HepG2 (cell line): ENCODE measurements around the gene TBX21.

Source experiments
- CENPX ChIP-seq: sonication (generic); formaldehyde crosslinking; IDR thresholded peaks from 2 replicates; pipeline ENCODE4 v1.9.0; 2021; ENCODE audit warnings: mild to moderate bottlenecking, missing genetic modification reagents, moderate library complexity
- EP300 ChIP-seq, 3 experiments: sonication (generic) in 1 of 3; formaldehyde crosslinking in 1 of 3; IDR thresholded peaks; 2 replicates each; pipeline versions ENCODE4 v1.5.1 to v1.6.1; 2011 to 2020; ENCODE audit warnings: low read depth in 2 of 3, low read length in 2 of 3, borderline replicate concordance in 1 of 3, improper control_type of control experiment in 1 of 3, mild to moderate bottlenecking in 1 of 3, missing genetic modification reagents in 1 of 3, moderate library complexity in 1 of 3
- MATR3 ChIP-seq: sonication (generic); formaldehyde crosslinking; IDR thresholded peaks from 2 replicates; pipeline ENCODE4 v1.4.0; 2020; ENCODE audit warnings: missing genetic modification reagents
- ZC3H13 ChIP-seq: sonication (generic); formaldehyde crosslinking; IDR thresholded peaks from 2 replicates; pipeline ENCODE4 v1.8.1; 2023; ENCODE audit warnings: mild to moderate bottlenecking, missing genetic modification reagents, moderate library complexity

DNA sequence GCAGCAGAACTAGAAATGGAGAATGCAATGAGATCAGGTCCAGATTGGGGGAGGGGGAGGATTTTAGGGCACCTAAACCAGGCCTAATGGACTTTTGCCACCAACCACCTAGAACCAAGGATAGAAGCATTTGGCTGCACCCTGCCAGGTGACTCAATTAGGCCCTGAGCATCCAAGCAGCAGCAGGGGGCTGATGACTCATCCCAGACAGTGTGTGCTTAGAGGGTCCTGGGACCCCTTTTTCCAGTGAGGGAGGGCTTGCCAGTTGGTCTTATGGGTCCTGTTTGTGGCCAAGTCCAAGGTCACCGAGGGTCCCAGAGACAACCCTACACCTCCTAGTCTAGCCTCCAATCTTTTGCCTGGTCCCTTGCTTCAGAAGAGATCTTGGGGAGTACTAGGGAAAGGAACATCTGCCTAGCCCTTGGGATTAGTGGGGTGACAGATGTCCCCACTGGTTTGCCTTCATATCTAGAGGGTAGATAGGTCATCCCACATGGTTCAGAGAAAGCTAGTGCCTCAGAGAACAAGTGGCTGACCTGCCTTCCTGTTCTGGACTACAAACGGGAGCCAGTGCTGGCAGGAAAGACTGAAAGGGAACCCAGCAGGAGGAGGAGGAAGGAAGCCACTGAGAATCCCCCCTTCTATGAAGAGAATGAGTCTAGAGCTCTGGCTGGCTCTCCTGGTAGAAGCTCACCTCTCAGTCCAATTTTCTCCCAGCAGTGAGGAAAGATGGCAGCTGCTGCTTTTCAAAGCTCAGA, 40.7 kb upstream of the TBX21 start:
- no peak for TF ChIP-seq MATR3 (CRISPR knock-in tag)
- TF ChIP-seq EP300 (IDR thresholded peaks at IDR 0.05; ENCODE audit: low read depth in 2 of 2, low read length in 2 of 2) = no peak
- no peak for TF ChIP-seq EP300 (CRISPR knock-in tag; IDR thresholded peaks at IDR 0.05; ENCODE audit: borderline replicate concordance)
- TF ChIP-seq CENPX = no peak
- no peak for TF ChIP-seq ZC3H13
